Measurements from ENCODE around the gene NPR2.

The NPR2 gene

GRCh38 chr9:35748858-35749514 is 42.4 kb upstream of the NPR2 start, which contains the start of the genes GBA2 and RGP1:
Gene GBA2, minus strand, starts transcription at chr9:35749228. Its CDS starts 524 bp downstream, at chr9:35748704.
Gene RGP1, plus strand, starts transcription at chr9:35749287. Its CDS starts 469 bp downstream, at chr9:35749756.
- H3K27ac ChIP-seq, result peak within 1 kb of the TSS; percentile 92
- TF ChIP-seq ZFX (IDR thresholded peaks at IDR 0.05; ENCODE audit: borderline replicate concordance), result no peak
- TF ChIP-seq CTCF (IDR thresholded peaks at IDR 0.05), result no peak

- H3K27ac ChIP-seq, result peak overlapping the region; percentile 92
- TF ChIP-seq ZFX (IDR thresholded peaks at IDR 0.05; ENCODE audit: borderline replicate concordance) (no peak), CTCF (IDR thresholded peaks at IDR 0.05) (no peak)
These were observed 41.7 kb upstream of the NPR2 start for GRCh38 chr9:35749515-35750255.

- peak overlapping the region; percentile 92 for H3K27ac ChIP-seq
- no peak for TF ChIP-seq CTCF (IDR thresholded peaks at IDR 0.05)
- TF ChIP-seq ZFX (IDR thresholded peaks at IDR 0.05; ENCODE audit: borderline replicate concordance), result no peak
These were observed 41.2 kb upstream of the NPR2 start for GRCh38 chr9:35750256-35750531.

- no peak overlapping the region for H3K27ac ChIP-seq
These were observed 37.9 kb upstream of the NPR2 start for GRCh38 chr9:35753466-35753865.

GRCh38 chr9:35754264-35754663 is 37.1 kb upstream of the NPR2 start, which contains the start of gene MSMP:
Gene MSMP, minus strand, starts transcription at chr9:35754276. Its CDS starts 147 bp downstream, at chr9:35754129.
- no peak for TF ChIP-seq ZFX (IDR thresholded peaks at IDR 0.05; ENCODE audit: borderline replicate concordance)
- no peak within 1 kb of the TSS for H3K27ac ChIP-seq

More at GRCh38 chr9:35753466-35753865, 37.9 kb upstream of the NPR2 start:
- TF ChIP-seq CTCF (IDR thresholded peaks at IDR 0.05) (no peak), ZFX (IDR thresholded peaks at IDR 0.05; ENCODE audit: borderline replicate concordance) (no peak)

GRCh38 chr9:35755071-35755470 is 36.3 kb upstream of the NPR2 start:
- H3K27ac ChIP-seq, result no peak overlapping the region
- TF ChIP-seq CTCF (IDR thresholded peaks at IDR 0.05) (no peak), ZFX (IDR thresholded peaks at IDR 0.05; ENCODE audit: borderline replicate concordance) (no peak)

- peak; percentile 22 for TF ChIP-seq CTCF (IDR thresholded peaks at IDR 0.05)
- TF ChIP-seq ZFX (IDR thresholded peaks at IDR 0.05; ENCODE audit: borderline replicate concordance), result no peak
These were observed 34.8 kb upstream of the NPR2 start for GRCh38 chr9:35756275-35757225.

More at GRCh38 chr9:35756275-35757225, 34.8 kb upstream of the NPR2 start:
- H3K27ac ChIP-seq, result no peak overlapping the region
